Neural cell (in vitro differentiated cells): ENCODE measurements around the gene AKR1B1.

Experiments
- CTCF ChIP-seq: fragments of 450-650 bp; IDR thresholded peaks from 2 replicates; pipeline ENCODE4 v1.5.1; 2014; ENCODE audit warnings: antibody characterized with exemption, mild to moderate bottlenecking, moderate library complexity; ENCODE audit not compliant: poor library complexity, severe bottlenecking
- EP300 ChIP-seq: fragments of 450-650 bp; conservative IDR thresholded peaks from 2 replicates; pipeline ENCODE4 v1.6.1; 2014; ENCODE audit warnings: antibody characterized with exemption, mild to moderate bottlenecking, moderate library complexity; ENCODE audit not compliant: poor library complexity, severe bottlenecking
- EZH2 ChIP-seq: fragments of 200-600, 300-800 bp; shearing (Covaris generic), sonication (generic); IDR thresholded peaks from 2 replicates; pipeline ENCODE4 v1.6.1; 2014; ENCODE audit warnings: antibody characterized with exemption, low read length, borderline replicate concordance, mild to moderate bottlenecking; ENCODE audit not compliant: insufficient read depth, poor library complexity, severe bottlenecking
- MXI1 ChIP-seq: fragments of 450-650 bp; conservative IDR thresholded peaks from 2 replicates; pipeline ENCODE4 v1.6.1; 2014; ENCODE audit warnings: antibody characterized with exemption, mild to moderate bottlenecking; ENCODE audit not compliant: poor library complexity, severe bottlenecking
- POLR2AphosphoS5 ChIP-seq: IDR thresholded peaks from 2 replicates; pipeline ENCODE4 v1.6.1; 2012
- RAD21 ChIP-seq: fragments of 450-650 bp; conservative IDR thresholded peaks from 2 replicates; pipeline ENCODE4 v1.6.1; 2014; ENCODE audit warnings: antibody characterized with exemption, mild to moderate bottlenecking, moderate library complexity
- REST ChIP-seq: IDR thresholded peaks from 2 replicates; pipeline ENCODE4 v1.6.1; 2012; ENCODE audit warnings: borderline replicate concordance
- TAF1 ChIP-seq: IDR thresholded peaks from 2 replicates; pipeline ENCODE4 v1.6.1; 2012; ENCODE audit warnings: low read depth

GRCh38 chr7:134502463-134503371 lies 43.8 kb upstream of the AKR1B1 start:
- TF ChIP-seq MXI1: no peak
- TF ChIP-seq CTCF: no peak
- TF ChIP-seq POLR2AphosphoS5: no peak
- no peak for TF ChIP-seq EZH2
- TF ChIP-seq EP300: no peak
- TF ChIP-seq RAD21: no peak
- TF ChIP-seq REST: no peak
- no peak for TF ChIP-seq TAF1
